Measurements from ENCODE around the gene CHST12.

DNA sequence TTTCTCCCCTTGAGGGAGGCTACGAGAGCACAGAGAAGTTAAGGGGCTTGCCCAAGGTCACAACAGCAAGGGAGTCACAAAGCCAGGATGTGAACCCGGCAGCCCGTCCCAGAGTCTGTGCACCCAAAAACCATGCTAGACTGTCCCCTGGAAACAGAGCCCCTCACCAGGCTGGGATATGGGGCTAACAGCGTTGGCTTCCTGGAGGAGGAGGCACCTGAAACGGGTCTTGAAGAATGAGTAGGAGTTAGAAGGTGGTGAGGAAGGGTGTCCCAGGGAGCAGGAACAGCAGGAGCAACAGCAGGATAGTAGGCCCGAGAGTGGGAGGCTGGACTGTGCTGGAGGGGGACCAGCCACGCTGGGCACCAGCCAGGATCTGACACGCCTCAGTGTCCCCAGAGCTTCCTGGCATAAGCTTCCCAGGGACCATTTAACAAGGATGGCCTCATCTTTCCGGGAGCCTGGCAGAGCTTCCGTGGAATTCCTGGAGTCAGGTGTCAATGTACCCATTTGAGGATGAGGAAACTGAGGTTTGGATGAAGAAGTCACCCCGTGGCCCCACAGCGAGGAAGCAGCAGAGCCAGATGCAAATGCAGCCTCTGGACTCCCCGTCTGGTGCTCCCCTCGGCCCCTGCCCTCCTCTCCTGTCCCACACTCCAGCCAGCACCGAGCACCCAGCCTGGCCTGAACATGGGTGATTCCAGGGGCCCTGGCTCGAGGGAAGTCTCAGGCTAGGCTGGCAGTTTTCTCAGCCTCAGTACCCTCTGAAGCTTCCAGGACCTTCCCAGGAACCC, 76.1 kb downstream of the CHST12 start:
- TF ChIP-seq CTCF (conservative IDR thresholded peaks at IDR 0.05; ENCODE audit: low read depth, low read length): no peak
- no peak for TF ChIP-seq EZH2phosphoT487 (IDR thresholded peaks at IDR 0.05; ENCODE audit: borderline replicate concordance, low read length)
